Spleen (tissue), 11 donors: ENCODE data around the gene CSMD2. TPM values are rescaled to one million over a fixed set of nuclear protein-coding genes. Genes with fewer than 3 reads are reported as not detected.

Experiments used
- DNase-seq: peaks from one replicate; pipeline ENCODE4 v3.0.0-alpha.2; 2020
- H3K27ac ChIP-seq, 8 donors: fragments of 200-600 bp; sonication (generic) in 7 of 8; 1 replicate in 4 of 8; 2 replicates in 4 of 8; pipeline versions ENCODE4 v1.5.0 to v1.8.0; 2016 to 2021; ENCODE audit warnings: inconsistent platforms in 4 of 8, mild to moderate bottlenecking in 4 of 8, moderate library complexity in 1 of 8
- H3K27me3 ChIP-seq, 7 donors: fragments of 200-600 bp; sonication (generic) in 6 of 7; replicated peaks in 1 of 7; 1 replicate in 4 of 7; 2 replicates in 3 of 7; pipeline versions ENCODE4 v1.5.0 to v1.8.0; 2016 to 2021; ENCODE audit warnings: inconsistent platforms in 3 of 7, mild to moderate bottlenecking in 1 of 7
- H3K36me3 ChIP-seq, 6 donors: fragments of 200-600 bp; sonication (generic) in 5 of 6; 1 replicate in 4 of 6; 2 replicates in 2 of 6; pipeline versions ENCODE4 v1.5.0 to v1.8.0; 2016 to 2021; ENCODE audit warnings: inconsistent platforms in 2 of 6
- H3K4me1 ChIP-seq, 6 donors: fragments of 200-600 bp; sonication (generic) in 5 of 6; 1 replicate in 3 of 6; 2 replicates in 3 of 6; pipeline versions ENCODE4 v1.5.0 to v1.8.0; 2016 to 2021; ENCODE audit warnings: inconsistent platforms in 3 of 6
- H3K4me3 ChIP-seq, 8 donors: fragments of 200-600 bp; sonication (generic) in 7 of 8; 1 replicate in 4 of 8; 2 replicates in 4 of 8; pipeline versions ENCODE4 v1.5.0 to v1.8.0; 2016 to 2021; ENCODE audit warnings: inconsistent platforms in 4 of 8, mild to moderate bottlenecking in 4 of 8, moderate library complexity in 2 of 8
- H3K9me3 ChIP-seq, 8 donors: fragments of 200-600 bp; sonication (generic) in 7 of 8; 1 replicate in 4 of 8; 2 replicates in 4 of 8; pipeline versions ENCODE4 v1.5.0 to v1.8.0; 2016 to 2021; ENCODE audit warnings: inconsistent platforms in 4 of 8
- CTCF ChIP-seq, 11 experiments: fragments of 200-600 bp in 7 of 11; fragments of 450-650 bp in 4 of 11; sonication (generic) in 4 of 11; IDR thresholded peaks in 8 of 11; conservative IDR thresholded peaks in 3 of 11; 1 replicate in 7 of 11; 2 replicates in 4 of 11; pipeline versions ENCODE4 v1.4.0 to v1.8.0; 2016 to 2021; ENCODE audit warnings: antibody characterized with exemption in 11 of 11, inconsistent platforms in 4 of 11, mild to moderate bottlenecking in 1 of 11
- POLR2A ChIP-seq, 3 donors: fragments of 450-650 bp; IDR thresholded peaks; one replicate each; pipeline ENCODE4 v1.5.1; 2017; ENCODE audit warnings: antibody characterized with exemption in 3 of 3, mild to moderate bottlenecking in 1 of 3
- POLR2AphosphoS5 ChIP-seq, 3 donors: sonication (generic); formaldehyde crosslinking; IDR thresholded peaks; one replicate each; pipeline ENCODE4 v1.5.1; 2017; ENCODE audit warnings: antibody characterized with exemption in 3 of 3
- WGBS, 5 donors: extraction: QIAGEN DNeasy Blood & Tissue Kit in 3 of 5; methylation state at CpG; one replicate each; pipeline versions ENCODE4 v1.1.5 to v1.1.7; 2013 to 2018; 5-methylcytosine and 5-hydroxymethylcytosine counted together
- intact Hi-C: fragments of 100-400 bp; cut with DNase I; formaldehyde crosslinking; loops from one replicate; pipeline ENCODE4 v1.15.0; 2023; ENCODE audit warnings: low total_unique reads
- polyA plus RNA-seq, 3 donors: library from polyadenylated mRNA; stranded (reverse); fragments of 200-250 nt; gene quantifications; one replicate each; pipeline ENCODE4 v1.2.1, GENCODE V29; 2013
- total RNA-seq, 7 donors: library from RNA; depleted of rRNA in 3 of 7; stranded (reverse); fragments of >200 nt in 3 of 7; fragmentation: NEBNext Ultra II Directional in 4 of 7; extraction: Animal tissue kit (Norgen Biotek cat#: 25700) in 4 of 7; gene quantifications; one replicate each; pipeline versions ENCODE4 v1.1.0 to v1.2.1, GENCODE V29; 2016 to 2021
- donor health status: healthy with polysubstance abuse.
- donor health status: DM: no; HTN: no; CAD: no; lungs with moderate emphysema.
- donor health status: DM: no; HTN: no; CAD: no.
- donor health status: Bipolar disorder and iron deficiency.
- donor health status: healthy.
- donor health status: DM: no; HTN: no; CAD: no.
- donor health status: DM: yes; HTN: yes; CAD: no.

The CSMD2 gene
- total and polyA plus RNA-seq, 10 donors: 0.12 to 2.7 (median 0.96) TPM

GRCh38 chr1:33931111-33931475, 233.9 kb downstream of the CSMD2 start:
- Histone ChIP-seq H3K36me3 (no peaks in the 10 kb centered on the region), H3K27me3 (peaks cover 0 to 24% (median 0%) of the 10 kb centered on the region in 7 donors), H3K27ac (no peak overlapping the region), H3K4me3 (no peak overlapping the region), H3K4me1 (no peaks in the 10 kb centered on the region), H3K9me3 (no peaks in the 10 kb centered on the region)
- no peak for TF ChIP-seq POLR2A (IDR thresholded peaks at IDR 0.05)
- TF ChIP-seq CTCF (IDR thresholded peaks at IDR 0.05 in 8 of 11, conservative IDR thresholded peaks at IDR 0.05 in 3 of 11): no peak
- TF ChIP-seq POLR2AphosphoS5 (IDR thresholded peaks at IDR 0.05): no peak
- intact Hi-C loops: no loop called here
- WGBS, 5 donors: 60 to 85% (median 84%) methylated on average over 4 of the region's 4 CpGs
- no peak for DNase-seq

- Histone ChIP-seq H3K4me1 (no peaks in the 10 kb centered on the region), H3K27me3 (peaks cover 0 to 24% (median 0%) of the 10 kb centered on the region in 7 donors), H3K36me3 (no peaks in the 10 kb centered on the region), H3K27ac (no peak overlapping the region), H3K9me3 (peaks cover 0 to 2% (median 0%) of the 10 kb centered on the region in 8 donors), H3K4me3 (no peak overlapping the region)
- DNase-seq: no peak
- TF ChIP-seq CTCF (IDR thresholded peaks at IDR 0.05 in 8 of 11, conservative IDR thresholded peaks at IDR 0.05 in 3 of 11): no peak
- TF ChIP-seq POLR2AphosphoS5 (IDR thresholded peaks at IDR 0.05): no peak
- no peak for TF ChIP-seq POLR2A (IDR thresholded peaks at IDR 0.05)
- intact Hi-C loops: no loop called here
- 65 to 84% (median 79%) methylated on average over 11 of the region's 11 CpGs for WGBS, 5 donors
Observed at GRCh38 chr1:33930346-33931110, 234.5 kb downstream of the CSMD2 start.

- DNase-seq: no peak
- Histone ChIP-seq H3K4me3 (no peak overlapping the region), H3K36me3 (no peaks in the 10 kb centered on the region), H3K9me3 (peaks cover 0 to 8% (median 3%) of the 10 kb centered on the region in 8 donors), H3K4me1 (no peaks in the 10 kb centered on the region), H3K27me3 (peaks cover 0 to 24% (median 0%) of the 10 kb centered on the region in 7 donors), H3K27ac (no peak overlapping the region)
- no peak for TF ChIP-seq POLR2AphosphoS5 (IDR thresholded peaks at IDR 0.05)
- no peak for TF ChIP-seq CTCF (IDR thresholded peaks at IDR 0.05 in 8 of 11, conservative IDR thresholded peaks at IDR 0.05 in 3 of 11)
- no peak for TF ChIP-seq POLR2A (IDR thresholded peaks at IDR 0.05)
- intact Hi-C loops: no loop called here
Observed at GRCh38 chr1:33928251-33928650, 236.8 kb downstream of the CSMD2 start.

- H3K4me1 ChIP-seq: no peaks in the 10 kb centered on the region
- intact Hi-C loops: no loop called here
- peaks cover 0 to 24% (median 0%) of the 10 kb centered on the region in 7 donors for H3K27me3 ChIP-seq
- DNase-seq: no peak
- no peak for TF ChIP-seq CTCF (IDR thresholded peaks at IDR 0.05 in 8 of 11, conservative IDR thresholded peaks at IDR 0.05 in 3 of 11)
- no peak for TF ChIP-seq POLR2AphosphoS5 (IDR thresholded peaks at IDR 0.05)
- TF ChIP-seq POLR2A (IDR thresholded peaks at IDR 0.05): no peak
- WGBS, 5 donors: 62 to 81% (median 76%) methylated on average over 1 to 2 of the region's 2 CpGs
- H3K36me3 ChIP-seq: no peaks in the 10 kb centered on the region
- H3K4me3 ChIP-seq: no peak overlapping the region
- H3K27ac ChIP-seq: no peak overlapping the region
- H3K9me3 ChIP-seq: peaks cover 0 to 8% (median 3%) of the 10 kb centered on the region in 8 donors
Observed at GRCh38 chr1:33927721-33928120, 237.3 kb downstream of the CSMD2 start.
